ENCODE measurements around the gene TAF6. TPM values are rescaled to one million over a fixed set of nuclear protein-coding genes. Genes with fewer than 3 reads are reported as not detected.

TAF6 gene
- total and polyA plus RNA-seq, 9 of the 15 experiments (the other 6 are each of a cell fraction or from before 2014, with no cell fraction given): 0.78 to 78.7 (median 21.3) TPM

GRCh38 chr7:100157334-100158228 lies 38.4 kb upstream of the TAF6 start (continued):
- TF ChIP-seq CSDE1 (IDR thresholded peaks at IDR 0.05) (no peak), CHCHD3 (CRISPR knock-in tag; IDR thresholded peaks at IDR 0.05) (no peak), ZNF3 (CRISPR knock-in tag; IDR thresholded peaks at IDR 0.05) (no peak), E2F4 (CRISPR knock-in tag; IDR thresholded peaks at IDR 0.05; ENCODE audit: low read depth) (no peak), ZFP91 (CRISPR knock-in tag; IDR thresholded peaks at IDR 0.05) (peak; percentile 88), THRA (IDR thresholded peaks at IDR 0.05) (no peak), ZNF695 (CRISPR knock-in tag; IDR thresholded peaks at IDR 0.05) (no peak), SOX6 (IDR thresholded peaks at IDR 0.05) (peak; percentile 46; the same call in 1 of the 2 replicates), HBP1 (CRISPR knock-in tag; IDR thresholded peaks at IDR 0.05) (0 out of 2 replicates have a peak, but pooled peaks have one; percentile 26), SMAD3 (CRISPR knock-in tag; conservative IDR thresholded peaks at IDR 0.05) (no peak), ZNF282 (CRISPR knock-in tag; IDR thresholded peaks at IDR 0.05) (no peak), SAFB (IDR thresholded peaks at IDR 0.05; ENCODE audit: borderline replicate concordance, low read depth, low read length) (no peak), TAF15 (IDR thresholded peaks at IDR 0.05; ENCODE audit: low read depth, low read length) (no peak), CBFA2T2 (conservative IDR thresholded peaks at IDR 0.05) (peak; percentile 55), CEBPB (tag; IDR thresholded peaks at IDR 0.05) (peak; percentile 77), KLF1 (tag; IDR thresholded peaks at IDR 0.05) (no peak), CBX1 (IDR thresholded peaks at IDR 0.05; ENCODE audit: low read depth) (no peak), KAT8 (IDR thresholded peaks at IDR 0.05; ENCODE audit: low read depth) (no peak), RBFOX2 (IDR thresholded peaks at IDR 0.05; ENCODE audit: low read depth, low read length) (no peak), SIRT6 (IDR thresholded peaks at IDR 0.05; ENCODE audit: low read depth, low read length) (no peak), XRCC5 (IDR thresholded peaks at IDR 0.05; ENCODE audit: low read depth, low read length) (no peak), ZNF175 (CRISPR knock-in tag; IDR thresholded peaks at IDR 0.05; ENCODE audit: low read depth) (no peak), MEIS2 (IDR thresholded peaks at IDR 0.05; ENCODE audit: partially characterized antibody) (peak; percentile 72)

Measured in K562 (cell line).